ENCODE results near the gene ARSG. TPM values are rescaled to one million over a fixed set of nuclear protein-coding genes. Genes with fewer than 3 reads are reported as not detected.
"Not testable (repeated sequence)": the region's sequence is repeated elsewhere in the genome, so short reads cannot be mapped to it uniquely, and the experiment has no call there.

The ARSG gene
- total RNA-seq, 2 experiments from 2014 or later, result 9.8 to 10.8 TPM

GRCh38 chr17:68281965-68282364 lies 9.3 kb upstream of the ARSG start:
- H3K27me3 Mint-ChIP-seq; POLR2A ChIA-PET; intact Hi-C loops (cut with micrococcal nuclease); H3K27ac Mint-ChIP-seq; H3K9me3 Mint-ChIP-seq; H3K4me3 Mint-ChIP-seq; DNase-seq: not testable (repeated sequence)
- peaks cover 26% of the 10 kb centered on the region for H3K36me3 Mint-ChIP-seq
- H3K4me1 Mint-ChIP-seq (ENCODE audit: low read depth), result peaks cover 13% of the 10 kb centered on the region
- CTCF ChIA-PET, result interaction anchor here (0.7 kb wide), 1 partner anchor 154 kb away, joined by 3 read pairs; no protein-coding TSS in a partner anchor

GRCh38 chr17:68288375-68288774 lies 2.9 kb upstream of the ARSG start:
- no peak for DNase-seq
- H3K27ac Mint-ChIP-seq, result peak overlapping the region; percentile 94
- no peaks in the 10 kb centered on the region for H3K27me3 Mint-ChIP-seq
- no peak overlapping the region for H3K4me3 Mint-ChIP-seq
- no peaks in the 10 kb centered on the region for H3K9me3 Mint-ChIP-seq
- H3K4me1 Mint-ChIP-seq (ENCODE audit: low read depth), result peaks cover 42% of the 10 kb centered on the region
- CTCF ChIA-PET, result interaction anchor here (0.8 to 3.0 kb wide), 9 partner anchors 9 to 177 kb away, joined by 3 to 17 read pairs (median 4); no protein-coding TSS in a partner anchor
- intact Hi-C loops (cut with micrococcal nuclease), result no loop called here
- POLR2A ChIA-PET, result interaction anchor here (1.6 kb wide), 1 partner anchor 111 kb away, joined by 3 read pairs; no protein-coding TSS in a partner anchor
- no peaks in the 10 kb centered on the region for H3K36me3 Mint-ChIP-seq

GRCh38 chr17:68288804-68289203 lies 2.5 kb upstream of the ARSG start:
- DNase-seq, result peak; percentile 37
- Mint-ChIP-seq H3K9me3 (no peaks in the 10 kb centered on the region), H3K4me3 (peak overlapping the region; percentile 91), H3K27ac (peak overlapping the region; percentile 94), H3K36me3 (no peaks in the 10 kb centered on the region), H3K4me1 (ENCODE audit: low read depth) (peaks cover 43% of the 10 kb centered on the region), H3K27me3 (no peaks in the 10 kb centered on the region)
- ChIA-PET POLR2A (interaction anchor here (1.3 to 1.6 kb wide), 2 partner anchors 110 to 126 kb away, joined by 3 to 4 read pairs; no protein-coding TSS in a partner anchor), CTCF (interaction anchor here (0.8 to 3.0 kb wide), 9 partner anchors 8 to 177 kb away, joined by 3 to 17 read pairs (median 4); no protein-coding TSS in a partner anchor)
- intact Hi-C loops (cut with micrococcal nuclease), result no loop called here

- CTCF ChIA-PET, result interaction anchor here (1.1 to 3.0 kb wide), 8 partner anchors 9 to 176 kb away, joined by 3 to 17 read pairs (median 4); no protein-coding TSS in a partner anchor
- peaks cover 47% of the 10 kb centered on the region for H3K4me1 Mint-ChIP-seq (ENCODE audit: low read depth)
- POLR2A ChIA-PET, result interaction anchor here (0.9 to 1.7 kb wide), 5 partner anchors 25 to 125 kb away, joined by 3 to 4 read pairs (median 3); no protein-coding TSS in a partner anchor
- intact Hi-C loops (cut with micrococcal nuclease), result no loop called here
- H3K27me3 Mint-ChIP-seq, result no peaks in the 10 kb centered on the region
- H3K36me3 Mint-ChIP-seq, result no peaks in the 10 kb centered on the region
- peak overlapping the region; percentile 91 for H3K4me3 Mint-ChIP-seq
- H3K27ac Mint-ChIP-seq, result peak overlapping the region; percentile 94
- H3K9me3 Mint-ChIP-seq, result no peaks in the 10 kb centered on the region
- no peak for DNase-seq
These were observed 1.8 kb upstream of the ARSG start for GRCh38 chr17:68289473-68289872.

GRCh38 chr17:68289936-68290267 lies 1.4 kb upstream of the ARSG start:
- CTCF ChIA-PET, result interaction anchor here (1.1 to 3.0 kb wide), 8 partner anchors 10 to 175 kb away, joined by 3 to 17 read pairs (median 4); no protein-coding TSS in a partner anchor
- no peaks in the 10 kb centered on the region for H3K36me3 Mint-ChIP-seq
- peak overlapping the region; percentile 94 for H3K27ac Mint-ChIP-seq
- intact Hi-C loops (cut with micrococcal nuclease), result loop anchor here (2.0 to 5.0 kb wide), 3 partner anchors 27 to 107 kb away; no protein-coding TSS in a partner anchor
- H3K4me1 Mint-ChIP-seq (ENCODE audit: low read depth), result peaks cover 49% of the 10 kb centered on the region
- no peak for DNase-seq
- H3K27me3 Mint-ChIP-seq, result no peaks in the 10 kb centered on the region
- peak overlapping the region; percentile 91 for H3K4me3 Mint-ChIP-seq
- H3K9me3 Mint-ChIP-seq, result no peaks in the 10 kb centered on the region
- POLR2A ChIA-PET, result interaction anchor here (0.7 to 1.7 kb wide), 5 partner anchors 25 to 124 kb away, joined by 3 to 4 read pairs (median 3); partner anchors contain the start of gene AMZ2

GRCh38 chr17:68290268-68290954 lies 884 bp upstream of the ARSG start:
- peak; percentile 72 for DNase-seq
- H3K9me3 Mint-ChIP-seq, result no peaks in the 10 kb centered on the region
- peak overlapping the region; percentile 91 for H3K4me3 Mint-ChIP-seq
- H3K27ac Mint-ChIP-seq, result peak overlapping the region; percentile 94
- POLR2A ChIA-PET, result interaction anchor here (0.6 to 3.0 kb wide), 15 partner anchors 25 to 297 kb away, joined by 3 to 23 read pairs (median 4); partner anchors contain the start of genes AMZ2 and WIPI1
- no peaks in the 10 kb centered on the region for H3K27me3 Mint-ChIP-seq
- intact Hi-C loops (cut with micrococcal nuclease), result loop anchor here (2.0 to 5.0 kb wide), 3 partner anchors 28 to 108 kb away; no protein-coding TSS in a partner anchor
- H3K36me3 Mint-ChIP-seq, result no peaks in the 10 kb centered on the region
- peaks cover 50% of the 10 kb centered on the region for H3K4me1 Mint-ChIP-seq (ENCODE audit: low read depth)
- CTCF ChIA-PET, result interaction anchor here (1.1 to 3.0 kb wide), 9 partner anchors 10 to 175 kb away, joined by 3 to 17 read pairs (median 5); no protein-coding TSS in a partner anchor

- DNase-seq, result peak; percentile 91
- no peaks in the 10 kb centered on the region for H3K36me3 Mint-ChIP-seq
- H3K27me3 Mint-ChIP-seq, result no peaks in the 10 kb centered on the region
- CTCF ChIA-PET, result interaction anchor here (0.6 to 2.6 kb wide), 9 partner anchors 29 to 301 kb away, joined by 3 to 13 read pairs (median 4); no protein-coding TSS in a partner anchor
- peak overlapping the region; percentile 88 for H3K27ac Mint-ChIP-seq
- POLR2A ChIA-PET, result interaction anchor here (1.0 to 3.0 kb wide), 21 partner anchors 18 to 298 kb away, joined by 3 to 23 read pairs (median 5); partner anchors contain the start of genes AMZ2 and WIPI1
- peak overlapping the region; percentile 82 for H3K4me3 Mint-ChIP-seq
- intact Hi-C loops (cut with micrococcal nuclease), result loop anchor here (1.0 to 5.0 kb wide), 9 partner anchors 29 to 171 kb away; partner anchors contain the start of genes AMZ2 and WIPI1
- no peaks in the 10 kb centered on the region for H3K9me3 Mint-ChIP-seq
- H3K4me1 Mint-ChIP-seq (ENCODE audit: low read depth), result peaks cover 63% of the 10 kb centered on the region
These were observed 767 bp downstream of the ARSG start for GRCh38 chr17:68291836-68292688.

- Mint-ChIP-seq H3K36me3 (no peaks in the 10 kb centered on the region), H3K4me1 (ENCODE audit: low read depth) (peaks cover 64% of the 10 kb centered on the region), H3K27me3 (no peaks in the 10 kb centered on the region), H3K27ac (peak overlapping the region; percentile 88), H3K4me3 (peak overlapping the region; percentile 82), H3K9me3 (no peaks in the 10 kb centered on the region)
- no peak for DNase-seq
- intact Hi-C loops (cut with micrococcal nuclease), result loop anchor here (1.0 to 5.0 kb wide), 4 partner anchors 55 to 144 kb away; no protein-coding TSS in a partner anchor
- CTCF ChIA-PET, result interaction anchor here (0.9 to 2.6 kb wide), 6 partner anchors 30 to 144 kb away, joined by 3 to 13 read pairs (median 4); no protein-coding TSS in a partner anchor
- POLR2A ChIA-PET, result interaction anchor here (1.0 to 3.0 kb wide), 13 partner anchors 45 to 170 kb away, joined by 3 to 23 read pairs (median 5); partner anchors contain the start of genes AMZ2 and WIPI1
These were observed 1.4 kb downstream of the ARSG start for GRCh38 chr17:68292689-68293040.

- Mint-ChIP-seq H3K9me3 (no peaks in the 10 kb centered on the region), H3K4me1 (ENCODE audit: low read depth) (peaks cover 65% of the 10 kb centered on the region), H3K4me3 (no peak overlapping the region), H3K27me3 (no peaks in the 10 kb centered on the region), H3K36me3 (no peaks in the 10 kb centered on the region), H3K27ac (no peak overlapping the region)
- intact Hi-C loops (cut with micrococcal nuclease), result loop anchor here (5.0 kb wide), 1 partner anchor 54 kb away; no protein-coding TSS in a partner anchor
- POLR2A ChIA-PET, result interaction anchor here (1.6 to 1.9 kb wide), 2 partner anchors 164 to 167 kb away, joined by 5 to 6 read pairs; partner anchors contain the start of gene WIPI1
- no peak for DNase-seq
- CTCF ChIA-PET, result interaction anchor here (2.0 kb wide), 1 partner anchor 105 kb away, joined by 9 read pairs; no protein-coding TSS in a partner anchor
These were observed 2.3 kb downstream of the ARSG start for GRCh38 chr17:68293490-68294195.

- H3K4me1 Mint-ChIP-seq (ENCODE audit: low read depth), result peaks cover 61% of the 10 kb centered on the region
- H3K27ac Mint-ChIP-seq, result no peak overlapping the region
- H3K9me3 Mint-ChIP-seq, result no peaks in the 10 kb centered on the region
- DNase-seq, result no peak
- no peaks in the 10 kb centered on the region for H3K36me3 Mint-ChIP-seq
- no peak overlapping the region for H3K4me3 Mint-ChIP-seq
- ChIA-PET CTCF (no interaction called here), POLR2A (no interaction called here)
- no peaks in the 10 kb centered on the region for H3K27me3 Mint-ChIP-seq
- intact Hi-C loops (cut with micrococcal nuclease), result loop anchor here (5.0 kb wide), 1 partner anchor 53 kb away; no protein-coding TSS in a partner anchor
These were observed 2.9 kb downstream of the ARSG start for GRCh38 chr17:68294196-68294555.

- intact Hi-C loops (cut with micrococcal nuclease), result loop anchor here (5.0 kb wide), 1 partner anchor 53 kb away; no protein-coding TSS in a partner anchor
- Mint-ChIP-seq H3K27me3 (no peaks in the 10 kb centered on the region), H3K4me3 (no peak overlapping the region), H3K36me3 (no peaks in the 10 kb centered on the region), H3K9me3 (no peaks in the 10 kb centered on the region), H3K4me1 (ENCODE audit: low read depth) (peaks cover 57% of the 10 kb centered on the region), H3K27ac (no peak overlapping the region)
- CTCF ChIA-PET, result no interaction called here
- POLR2A ChIA-PET, result no interaction called here
- no peak for DNase-seq
These were observed 3.3 kb downstream of the ARSG start for GRCh38 chr17:68294617-68295016.

Measured in activated CD4-positive, alpha-beta memory T cell treated with anti-CD3 and anti-CD28 coated beads for 36 hours (primary cell).